HT-29 (cell line): ENCODE measurements around the gene OR52N2. TPM values are rescaled to one million over a fixed set of nuclear protein-coding genes. Genes with fewer than 3 reads are reported as not detected.

Source experiments
- DNase-seq: peaks from one replicate; pipeline ENCODE4 v3.0.0-alpha.2; 2015; ENCODE audit warnings: low spot score
- total RNA-seq: library from RNA; depleted of rRNA; stranded (reverse); fragments of >200 nt; shearing (Covaris generic); gene quantifications from 2 replicates; pipeline ENCODE4 v1.2.3, GENCODE V29; 2014; rRNA removed

OR52N2 gene
- not detected in 2 replicates for total RNA-seq

DNA sequence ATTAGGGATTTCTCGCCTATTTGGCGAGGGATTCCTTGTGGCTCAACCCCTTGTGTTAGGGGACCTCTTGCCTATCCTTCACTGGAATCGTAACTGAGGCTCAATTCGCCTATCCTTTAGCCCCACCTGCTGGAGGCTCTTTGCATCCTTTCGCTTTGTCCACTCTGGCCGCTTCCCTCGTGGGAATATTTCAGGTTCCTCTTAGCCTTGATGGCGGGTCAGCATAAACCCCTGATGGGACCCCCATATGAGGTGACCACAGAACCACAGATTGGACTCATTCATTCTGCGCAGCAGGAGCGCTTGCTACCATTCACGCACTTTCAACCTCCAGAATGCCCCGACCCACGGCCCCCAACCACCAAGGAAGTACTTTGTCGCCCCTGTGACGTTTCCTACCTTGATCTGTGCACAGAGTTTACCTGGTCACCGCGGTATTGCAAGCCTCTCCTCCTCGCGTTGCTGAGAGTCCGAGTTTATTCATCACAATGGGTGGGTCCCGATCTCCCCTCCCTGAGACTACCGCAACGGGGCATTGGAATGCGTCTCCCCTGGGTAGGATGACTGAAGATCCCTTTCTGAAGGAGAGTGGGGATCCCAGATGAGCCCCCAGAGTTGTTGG is at the start of gene OR52N2:
Gene OR52N2 (plus strand): TSS at position 425 of the 622 bp plus-strand sequence. CDS start 11,412 bp downstream, outside the sequence.
- DNase-seq = peak; percentile 89

DNA sequence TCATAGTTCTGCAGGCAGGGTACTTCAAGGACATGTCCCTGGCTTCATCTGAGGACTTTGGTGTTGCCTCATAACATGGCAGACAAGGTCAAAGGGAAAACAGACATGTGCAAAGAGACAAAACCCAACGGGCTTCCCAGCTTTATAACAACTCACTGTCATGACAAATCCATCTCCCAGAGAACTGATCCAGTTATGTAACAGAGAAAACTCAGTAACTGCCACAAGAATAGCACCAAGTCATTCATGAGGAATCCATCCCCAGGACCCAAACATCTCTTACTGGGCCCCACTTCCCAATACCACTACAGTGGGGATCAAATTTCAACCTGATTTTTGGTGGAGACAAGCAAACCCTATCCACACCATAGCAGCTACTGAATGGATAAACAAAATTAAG is 41.7 kb upstream of the OR52N2 start:
- no peak for DNase-seq

DNA sequence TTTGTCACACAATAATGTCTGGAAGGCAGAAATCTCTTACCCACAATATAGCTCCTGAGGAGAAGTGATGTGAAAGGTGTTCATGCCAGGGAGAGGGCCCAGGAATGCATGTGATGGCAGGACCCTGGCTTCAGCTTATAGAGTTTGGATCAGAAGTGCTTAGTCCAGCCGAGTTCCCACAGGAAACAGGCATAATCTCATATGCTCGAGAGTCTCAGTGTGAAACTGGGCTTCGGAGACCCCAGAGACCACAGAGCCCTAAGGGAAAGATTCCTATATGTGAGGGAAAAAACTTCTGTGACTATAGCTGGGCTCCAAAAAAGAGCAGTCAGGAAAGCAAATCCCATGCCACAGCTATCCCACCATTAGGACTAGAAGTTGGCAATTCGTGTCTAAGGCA is 25.5 kb upstream of the OR52N2 start, which contains the start of gene OR52N5:
Gene OR52N5 (minus strand): TSS at position 101 of the 400 bp plus-strand sequence. CDS start 4,721 bp downstream, outside the sequence.
- DNase-seq = no peak

DNA sequence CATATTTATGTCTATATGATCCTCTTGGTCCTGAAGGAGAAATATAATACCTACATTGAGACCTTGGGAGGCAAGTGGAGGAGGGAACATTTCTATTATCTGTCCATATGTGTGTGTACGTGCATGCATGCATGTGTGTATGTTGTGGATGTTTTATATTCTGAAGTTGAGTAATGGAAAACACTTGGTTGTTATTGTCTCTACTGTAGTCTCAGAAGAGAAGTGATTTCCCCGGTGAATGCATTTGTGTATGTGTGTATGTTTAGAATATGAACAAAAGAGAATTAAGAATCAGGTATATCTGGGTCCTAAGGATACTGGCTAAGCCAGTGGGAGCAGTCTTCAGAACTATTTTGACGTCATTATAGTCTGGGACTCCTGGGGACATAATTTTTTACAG is 17.6 kb upstream of the OR52N2 start, which contains the start of gene OR52N1:
Gene OR52N1 (minus strand): TSS at position 101 of the 400 bp plus-strand sequence. CDS start 2,449 bp downstream, outside the sequence.
- DNase-seq = no peak

DNA sequence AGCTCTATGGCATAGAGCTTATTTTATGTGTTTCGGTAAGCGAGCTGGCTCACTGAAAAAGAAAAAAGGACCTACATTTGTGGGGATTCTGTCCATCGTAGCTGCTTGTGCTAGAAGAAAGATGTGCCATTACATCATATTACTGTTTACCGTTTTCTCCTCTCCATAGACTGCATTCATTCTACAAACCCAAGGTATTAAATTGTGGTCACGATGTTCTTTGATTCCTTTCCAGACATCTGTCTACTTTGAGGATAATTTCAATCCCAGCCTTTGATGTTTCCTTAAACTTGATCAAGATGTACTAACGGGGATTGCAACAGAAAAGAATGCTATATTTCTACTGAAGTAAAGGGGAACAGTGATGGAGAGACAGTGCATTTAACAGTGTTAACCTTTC is 12.2 kb upstream of the OR52N2 start:
- DNase-seq = no peak

DNA sequence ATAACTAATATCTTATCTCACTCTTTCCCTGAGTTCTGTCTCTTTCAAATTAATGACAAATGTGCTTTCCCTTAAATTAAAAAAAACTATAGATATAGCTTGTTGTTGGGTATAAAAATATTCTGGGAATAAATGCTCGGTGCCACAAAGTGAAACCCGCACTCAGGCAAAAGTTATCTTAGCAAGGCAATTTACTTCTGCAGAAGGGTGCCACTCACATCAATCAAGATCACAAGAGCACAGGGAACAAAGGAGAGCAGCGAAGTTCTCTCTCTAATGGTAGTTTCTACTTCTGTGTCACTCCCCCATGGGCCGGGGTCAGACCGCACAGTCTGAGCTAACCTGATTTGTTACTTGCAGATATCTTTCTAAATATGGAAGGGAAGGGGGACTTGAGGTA is 4.7 kb upstream of the OR52N2 start:
- DNase-seq = no peak

DNA sequence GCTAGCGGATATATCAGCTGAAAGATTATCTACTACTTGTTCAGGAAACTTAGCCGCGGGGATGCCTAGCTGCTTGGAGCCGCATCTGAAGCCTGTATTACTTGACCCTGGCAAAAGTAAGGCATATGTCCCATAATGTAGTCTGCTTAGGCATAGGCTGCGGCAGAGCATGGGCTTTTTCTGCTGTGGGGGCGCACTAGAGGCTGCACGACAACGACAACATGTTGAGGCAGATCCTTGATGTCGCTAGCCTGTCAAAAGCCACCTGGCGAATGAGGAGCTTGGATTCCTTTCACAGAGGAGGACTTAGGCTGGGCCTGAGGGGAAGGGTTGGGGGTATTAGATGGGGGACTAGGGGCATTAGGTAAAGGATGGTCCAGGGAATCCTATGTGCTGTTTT is 1.1 kb upstream of the OR52N2 start:
- no peak for DNase-seq

DNA sequence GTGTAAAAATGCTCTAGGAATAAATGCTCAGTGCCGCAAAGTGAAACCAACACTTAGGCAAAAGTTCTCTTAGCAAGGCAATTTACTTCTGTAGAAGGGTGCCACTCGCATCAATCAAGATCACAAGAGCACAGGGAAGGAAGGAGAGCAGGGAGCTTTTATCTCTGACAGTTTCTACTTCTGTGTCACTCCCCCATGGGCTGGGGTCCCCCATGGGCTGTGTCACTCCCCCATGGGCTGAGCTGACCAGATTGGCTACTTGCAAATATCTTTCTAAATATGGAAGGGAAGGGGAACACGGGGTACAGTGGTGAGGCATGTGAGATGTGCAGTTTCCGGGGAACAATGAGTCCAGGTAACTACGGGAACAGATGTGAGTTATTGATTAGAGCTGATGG is 397 bp downstream of the OR52N2 start:
- DNase-seq = no peak

DNA sequence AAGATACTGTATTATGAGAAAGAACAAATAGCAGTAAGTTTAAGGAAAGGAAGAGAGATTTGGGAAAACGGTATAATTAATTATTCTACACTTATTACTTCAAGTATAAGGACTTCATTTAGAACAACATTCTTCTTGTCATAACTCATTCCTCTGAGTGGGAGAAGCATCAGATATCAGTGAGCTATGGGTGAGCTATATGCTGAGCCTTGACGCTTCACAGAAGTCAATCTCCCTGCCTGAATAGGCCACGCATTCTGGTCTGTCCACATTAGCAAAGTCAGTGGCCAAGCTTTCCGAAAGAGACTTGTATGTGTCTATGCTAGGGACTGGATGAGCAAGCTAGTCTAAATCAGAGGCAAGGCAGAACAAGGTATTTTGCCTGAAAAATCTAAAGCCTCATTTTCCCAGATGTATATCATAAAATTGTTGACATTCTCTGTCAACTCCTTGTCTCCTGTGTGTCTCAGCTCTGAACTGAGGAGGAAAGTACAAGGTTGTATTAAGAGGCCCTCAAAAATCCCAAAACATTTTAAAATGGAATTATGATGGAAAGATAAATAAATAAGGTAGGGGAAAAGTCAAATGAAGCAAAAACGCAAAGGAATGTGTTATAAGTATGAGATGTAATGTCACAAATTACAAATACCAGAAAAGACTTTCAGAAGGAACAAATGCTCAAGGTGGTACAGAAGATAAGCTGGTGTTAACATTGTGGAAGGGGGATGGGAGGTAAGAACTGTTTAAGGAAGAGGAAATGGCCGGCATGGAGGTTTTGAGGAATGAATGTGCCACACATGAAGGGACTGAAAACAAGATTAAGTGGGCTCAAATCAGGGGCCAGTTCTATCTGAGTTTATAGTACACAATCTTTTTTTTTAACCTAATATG is 1.4 kb downstream of the OR52N2 start:
- DNase-seq = no peak

DNA sequence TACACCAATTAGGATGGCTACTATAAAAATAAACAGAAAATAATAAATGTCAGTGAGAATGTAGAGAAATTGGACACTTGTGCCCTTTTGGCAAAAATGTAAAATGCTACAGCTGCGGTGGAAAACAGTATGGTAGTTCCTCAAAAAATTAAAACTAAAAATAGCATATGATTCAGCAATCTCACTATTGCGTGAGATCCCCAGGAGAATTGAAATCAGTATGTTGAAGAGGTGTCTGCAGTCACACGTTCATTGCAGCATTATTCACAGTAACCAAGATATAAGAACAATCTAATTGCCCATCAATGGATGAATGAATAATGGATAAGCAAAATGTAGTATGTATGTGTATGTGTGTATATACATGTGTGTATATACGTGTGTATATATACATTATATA is 6.8 kb downstream of the OR52N2 start:
- no peak for DNase-seq

DNA sequence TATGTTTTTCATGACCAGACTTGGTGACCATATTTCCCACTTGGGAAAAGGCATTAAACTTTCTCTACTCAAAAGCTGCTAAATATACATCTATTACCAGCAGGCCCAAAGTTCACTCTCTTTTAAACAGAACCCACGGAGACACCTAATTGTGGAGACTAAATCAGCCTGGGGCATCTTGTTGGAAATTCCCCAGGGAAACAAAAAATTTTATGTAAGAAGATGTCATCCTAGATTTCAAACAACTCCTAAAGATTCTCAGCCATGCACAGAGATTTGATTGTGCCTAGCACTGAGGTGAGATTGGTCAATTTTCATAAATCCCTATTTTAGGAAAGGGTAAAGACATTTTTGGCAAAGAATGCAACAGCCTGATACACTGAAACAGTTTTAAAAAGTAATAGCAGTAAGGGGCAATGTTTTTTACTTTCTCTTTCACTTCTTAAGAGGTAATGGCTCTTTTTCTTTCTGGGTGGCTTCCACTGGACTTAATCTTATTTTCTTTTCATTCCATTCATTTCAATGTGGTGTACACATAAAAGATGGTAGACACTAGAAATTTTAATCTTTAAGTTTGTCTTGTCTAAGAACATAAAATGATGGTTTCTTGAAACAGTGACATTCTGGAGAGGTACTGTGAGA is 9.6 kb downstream of the OR52N2 start:
- no peak for DNase-seq

DNA sequence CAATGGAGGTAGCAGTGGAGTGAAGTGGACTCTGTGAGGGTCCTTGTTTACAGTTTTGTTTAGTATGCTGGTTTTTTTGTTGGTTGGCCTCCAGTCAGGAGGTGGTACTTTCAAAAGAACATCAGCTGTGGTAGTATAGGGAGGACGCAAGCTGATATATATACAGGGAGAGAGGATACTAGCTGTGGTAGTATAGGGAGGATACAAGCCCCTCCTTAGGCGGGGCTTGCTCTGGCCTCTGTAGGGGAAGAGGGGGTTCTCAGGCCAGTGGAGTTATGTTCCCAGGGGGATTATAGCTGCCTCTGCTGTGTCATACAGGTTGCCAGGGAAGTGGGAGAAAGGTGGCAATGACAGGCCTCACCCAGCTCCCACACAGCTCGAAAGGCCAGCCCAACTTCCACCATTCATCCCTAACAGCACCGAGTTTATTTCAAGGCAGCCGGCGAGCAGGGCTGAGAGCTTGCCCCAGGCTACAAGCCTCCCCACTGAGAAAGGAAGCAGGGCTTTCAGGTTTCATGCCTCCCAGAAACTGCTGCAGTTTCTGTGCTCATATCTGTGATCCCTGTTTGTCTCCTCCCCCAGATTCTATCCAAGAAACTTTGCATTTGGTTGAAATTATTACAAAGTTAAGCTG is 22.6 kb downstream of the OR52N2 start:
- no peak for DNase-seq

DNA sequence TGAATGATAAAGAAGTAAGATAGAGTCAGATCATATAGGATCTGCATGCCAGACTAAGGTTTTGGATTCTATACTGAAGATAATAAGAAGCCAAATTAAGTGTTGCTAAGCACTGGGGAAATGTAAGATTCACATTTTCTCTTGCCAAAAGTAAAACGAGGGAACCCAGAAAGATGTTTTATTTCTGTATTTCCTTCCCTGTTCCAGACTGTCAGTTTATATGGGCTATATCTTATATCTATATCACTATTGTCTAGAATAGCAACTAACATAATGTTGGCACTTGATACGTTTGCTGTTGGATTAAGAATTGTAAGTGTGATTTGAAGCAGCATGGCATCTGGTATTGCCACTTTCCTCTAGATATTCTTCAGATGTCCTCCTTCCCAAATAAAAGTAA is 24.7 kb downstream of the OR52N2 start:
- DNase-seq = no peak

DNA sequence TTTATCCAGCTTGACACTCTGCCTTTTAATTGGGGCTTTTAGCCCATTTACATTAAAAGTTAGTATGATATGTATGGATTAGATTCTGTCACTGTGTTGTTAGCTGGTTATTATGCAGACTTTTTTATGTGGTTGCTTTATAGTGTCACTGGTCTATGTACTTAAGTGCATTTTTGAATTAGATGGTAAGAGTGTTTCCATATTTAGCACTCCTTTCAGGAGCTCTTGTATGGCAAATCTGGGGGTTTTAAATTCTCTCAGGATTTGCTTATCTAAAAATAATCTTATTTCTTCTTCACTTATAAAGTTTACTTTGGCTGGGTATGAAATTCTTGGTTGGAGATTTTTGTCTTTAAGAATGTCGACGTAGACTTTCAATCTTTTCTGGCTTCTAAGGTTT is 29.0 kb downstream of the OR52N2 start:
- DNase-seq = no peak

DNA sequence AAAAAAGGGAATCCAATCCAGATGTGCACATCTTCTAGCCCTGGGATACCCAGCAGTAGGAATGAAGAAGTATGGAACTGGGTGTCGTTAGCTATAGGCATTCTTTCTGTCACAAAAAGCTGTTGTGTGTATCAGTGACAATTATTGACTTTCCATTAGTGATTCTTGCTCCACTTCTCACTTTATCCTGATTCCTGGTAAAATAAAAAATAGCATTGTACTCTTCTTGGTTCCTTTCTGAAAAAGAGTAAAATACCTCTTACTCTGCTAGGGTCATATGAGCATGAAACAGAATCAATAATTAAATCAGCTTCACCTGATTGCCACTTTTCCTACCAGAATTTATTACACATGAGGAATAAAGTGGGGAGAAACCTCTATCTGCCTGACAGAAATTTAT is 33.1 kb downstream of the OR52N2 start, which contains the start of gene OR52E6:
Gene OR52E6 (minus strand): TSS at position 101 of the 400 bp plus-strand sequence. CDS start 0 bp downstream, at position 101.
- DNase-seq = no peak

DNA sequence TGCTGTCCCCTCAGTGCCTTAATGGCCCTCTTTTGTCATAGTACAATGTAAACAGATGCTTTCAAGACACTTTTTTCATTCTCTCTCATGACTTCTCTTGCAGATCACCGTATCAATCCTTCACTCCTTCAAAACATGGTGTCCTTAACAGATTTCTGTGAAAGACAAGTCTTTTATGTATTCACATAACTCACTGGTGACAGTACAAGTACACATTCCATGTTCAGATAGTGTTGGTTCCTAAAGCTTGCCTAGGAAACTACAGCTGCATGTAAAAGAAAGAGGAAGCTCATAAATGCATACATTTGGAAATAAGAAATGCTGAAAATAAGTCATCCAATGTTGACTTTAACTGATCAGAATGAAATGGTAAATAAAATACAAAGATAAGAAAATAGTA is 38.0 kb downstream of the OR52N2 start:
- no peak for DNase-seq

DNA sequence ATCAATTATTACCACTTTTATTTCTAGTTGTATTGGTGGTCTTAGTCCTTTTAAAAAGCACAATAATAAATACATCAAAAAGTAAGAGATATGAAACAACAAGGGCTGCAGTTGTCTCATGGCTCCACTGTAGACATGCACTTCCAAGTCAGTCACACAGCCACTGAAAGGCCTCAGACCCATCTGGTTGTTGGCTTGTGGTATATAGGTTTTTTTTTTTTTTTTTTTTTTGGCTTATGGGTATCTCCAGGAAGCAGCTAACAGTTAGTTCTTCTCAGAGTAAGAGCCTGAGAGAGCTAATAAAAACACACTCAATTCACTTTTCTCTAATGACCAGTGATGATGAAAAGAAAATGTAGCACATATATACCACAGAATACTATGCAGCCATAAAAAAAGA is 39.0 kb downstream of the OR52N2 start:
- no peak for DNase-seq

DNA sequence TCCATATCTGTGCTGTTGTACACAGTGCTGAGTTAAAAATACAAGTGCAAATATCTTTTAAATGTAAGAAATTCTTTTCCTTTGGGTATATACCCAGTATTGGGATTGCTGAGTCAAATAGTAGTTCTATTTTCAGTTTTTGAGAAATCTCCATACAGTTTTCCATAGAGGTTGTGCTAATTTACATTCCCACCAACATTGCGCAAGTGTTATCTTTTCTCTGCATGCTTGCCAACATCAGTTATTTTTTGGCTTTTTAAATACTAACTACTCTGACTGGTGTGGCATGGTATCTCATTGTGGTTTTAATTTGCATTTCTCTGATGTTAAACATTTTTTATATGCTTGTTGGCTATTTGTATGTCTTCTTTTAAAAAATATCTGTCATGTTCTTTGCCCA is 42.3 kb downstream of the OR52N2 start:
- DNase-seq = no peak

DNA sequence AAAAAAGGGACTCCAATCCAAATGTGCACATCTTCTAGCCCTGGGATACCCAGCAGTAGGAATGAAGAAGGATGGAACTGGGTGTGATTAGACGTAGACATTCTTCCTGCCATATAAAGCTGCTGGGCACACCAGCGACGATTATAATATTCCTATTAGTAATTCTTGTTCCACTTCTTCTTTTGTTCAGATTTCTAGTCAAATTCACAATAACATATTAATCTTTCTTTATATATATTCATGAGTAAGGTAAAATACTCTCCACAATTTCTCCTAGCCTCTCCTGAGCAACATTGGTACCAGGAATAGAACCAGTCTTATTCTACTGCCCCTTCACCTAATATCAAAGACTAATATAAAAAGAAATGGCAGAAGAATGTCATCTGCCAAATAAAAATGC is 48.9 kb downstream of the OR52N2 start, which contains the start of gene OR52E8:
Gene OR52E8 (minus strand): TSS at position 101 of the 400 bp plus-strand sequence. CDS start 0 bp downstream, at position 101.
- no peak for DNase-seq

DNA sequence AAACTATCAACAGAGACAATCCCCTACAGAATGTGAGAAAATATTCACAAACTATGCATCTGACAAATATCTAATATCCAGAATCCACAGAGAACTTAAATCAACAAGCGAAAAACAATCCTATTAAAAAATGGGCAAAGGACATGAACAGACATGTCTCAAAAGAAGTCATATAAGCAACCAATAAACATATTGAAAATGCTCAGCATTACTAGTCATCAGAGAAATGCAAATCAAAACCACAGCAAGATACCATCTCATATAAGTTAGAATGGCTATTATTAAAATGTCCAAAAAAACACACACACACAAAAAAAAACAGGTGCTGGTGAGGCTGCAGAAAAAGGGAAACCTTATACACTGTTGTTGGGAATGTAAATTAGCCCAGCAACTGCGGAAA is 57.1 kb downstream of the OR52N2 start:
- no peak for DNase-seq
